GM23338 (cell line): Measurements from ENCODE around the gene DLG2. TPM values are rescaled to one million over a fixed set of nuclear protein-coding genes. Genes with fewer than 3 reads are reported as not detected.

ENCODE experiments used
- ATAC-seq: fragments of 200-7000 bp; cut with Tn5 transposase; 3 replicates; pipeline ENCODE4 v1.9.1; 2020
- DNase-seq: peaks from one replicate; pipeline ENCODE4 v3.0.0-alpha.2; 2015; ENCODE audit warnings: low spot score
- H2AFZ ChIP-seq: fragments of 200-600 bp; sonication (generic); 2 replicates; pipeline ENCODE4 v1.8.0; 2016; ENCODE audit warnings: antibody characterized with exemption, mild to moderate bottlenecking, moderate library complexity
- H3F3A ChIP-seq: fragments of 200-600 bp; sonication (generic); replicated peaks from 2 replicates; pipeline ENCODE4 v1.8.0; 2017; ENCODE audit warnings: antibody characterized with exemption, mixed run types, low read depth
- H3K27ac ChIP-seq: fragments of 200-600 bp; sonication (generic); 2 replicates; pipeline ENCODE4 v1.6.1; 2016; ENCODE audit warnings: low read depth
- H3K27me3 ChIP-seq: fragments of 200-600 bp; sonication (generic); 2 replicates; pipeline ENCODE4 v1.8.0; 2016; ENCODE audit warnings: mild to moderate bottlenecking, mixed run types, moderate library complexity; ENCODE audit not compliant: insufficient read depth
- H3K36me3 ChIP-seq: fragments of 200-600 bp; sonication (generic); 2 replicates; pipeline ENCODE4 v1.8.0; 2016; ENCODE audit warnings: mild to moderate bottlenecking; ENCODE audit not compliant: insufficient read depth
- H3K4me1 ChIP-seq: fragments of 200-600 bp; sonication (generic); 2 replicates; pipeline ENCODE4 v1.8.0; 2016; ENCODE audit warnings: mild to moderate bottlenecking, moderate library complexity; ENCODE audit not compliant: insufficient read depth
- H3K4me2 ChIP-seq: fragments of 200-600 bp; sonication (generic); 2 replicates; pipeline ENCODE4 v1.7.1; 2017; ENCODE audit warnings: mixed run types
- H3K4me3 ChIP-seq: fragments of 200-600 bp; sonication (generic); 2 replicates; pipeline ENCODE4 v1.6.1; 2016; ENCODE audit warnings: mixed run types
- H3K79me2 ChIP-seq: fragments of 200-600 bp; sonication (generic); replicated peaks from 2 replicates; pipeline ENCODE4 v1.8.0; 2017; ENCODE audit warnings: mild to moderate bottlenecking; ENCODE audit not compliant: insufficient read depth
- H3K9me2 ChIP-seq: fragments of 200-600 bp; sonication (generic); 2 replicates; pipeline ENCODE4 v1.8.0; 2017; ENCODE audit not compliant: insufficient read depth
- H4K20me1 ChIP-seq: fragments of 200-600 bp; sonication (generic); replicated peaks from 2 replicates; pipeline ENCODE4 v1.8.0; 2017; ENCODE audit warnings: mild to moderate bottlenecking; ENCODE audit not compliant: insufficient read depth
- H3K27ac Mint-ChIP-seq: 2 replicates; pipeline ENCODE4 v1.8.0; 2020; ENCODE audit warnings: inconsistent platforms, mild to moderate bottlenecking, moderate library complexity, mixed read lengths
- H3K27me3 Mint-ChIP-seq: 3 replicates; pipeline ENCODE4 v1.8.0; 2022; ENCODE audit warnings: low read depth, mild to moderate bottlenecking, moderate library complexity, mixed read lengths, inconsistent platforms; ENCODE audit not compliant: insufficient read depth, poor library complexity
- H3K36me3 Mint-ChIP-seq: 3 replicates; pipeline ENCODE4 v1.8.0; 2021; ENCODE audit warnings: low read depth, mild to moderate bottlenecking, inconsistent platforms, moderate library complexity, mixed read lengths
- H3K4me1 Mint-ChIP-seq: 3 replicates; pipeline ENCODE4 v1.8.0; 2020; ENCODE audit warnings: mild to moderate bottlenecking, inconsistent platforms, mixed read lengths
- H3K4me3 Mint-ChIP-seq: 3 replicates; pipeline ENCODE4 v1.8.0; 2021; ENCODE audit warnings: moderate library complexity, mild to moderate bottlenecking, inconsistent platforms, mixed read lengths
- H3K9me3 Mint-ChIP-seq: 3 replicates; pipeline ENCODE4 v1.8.0; 2020; ENCODE audit warnings: moderate library complexity, mild to moderate bottlenecking, inconsistent platforms, mixed read lengths
- CREB1 ChIP-seq: fragments of 250-450 bp; sonication (Bioruptor Pico); IDR thresholded peaks from 2 replicates; pipeline ENCODE4 v1.5.0; 2020; ENCODE audit warnings: low read depth, mild to moderate bottlenecking, moderate library complexity
- CTCF ChIP-seq, 2 experiments: fragments of 200-600 bp in 1 of 2; sonication (generic) in 1 of 2; conservative IDR thresholded peaks; 2 replicates each; pipeline versions ENCODE4 v1.5.1 to v1.6.1; 2016 to 2017; ENCODE audit warnings: antibody characterized with exemption in 2 of 2, low read depth in 2 of 2, mild to moderate bottlenecking in 2 of 2, moderate library complexity in 1 of 2
- EZH2 ChIP-seq: fragments of 200-600 bp; sonication (generic); IDR thresholded peaks from one replicate; pipeline ENCODE4 v1.8.0; 2017; ENCODE audit warnings: antibody characterized with exemption, mild to moderate bottlenecking, low read depth; ENCODE audit not compliant: unreplicated experiment
- EZH2phosphoT487 ChIP-seq: fragments of 200-600 bp; sonication (generic); IDR thresholded peaks from one replicate; pipeline ENCODE4 v1.8.1; 2018; ENCODE audit warnings: antibody characterized with exemption; ENCODE audit not compliant: unreplicated experiment
- JUNB ChIP-seq: IDR thresholded peaks from one replicate; pipeline ENCODE4 v1.6.1; 2016; ENCODE audit warnings: antibody characterized with exemption; ENCODE audit not compliant: unreplicated experiment
- NANOG ChIP-seq: IDR thresholded peaks from 2 replicates; pipeline ENCODE4 v1.6.1; 2016; ENCODE audit warnings: antibody characterized with exemption, borderline replicate concordance
- POLR2AphosphoS5 ChIP-seq: IDR thresholded peaks from 2 replicates; pipeline ENCODE4 v1.6.1; 2016; ENCODE audit warnings: antibody characterized with exemption, low read depth
- REST ChIP-seq: IDR thresholded peaks from one replicate; pipeline ENCODE4 v1.6.1; 2018; ENCODE audit warnings: antibody characterized with exemption; ENCODE audit not compliant: unreplicated experiment
- STAT1 ChIP-seq: IDR thresholded peaks from one replicate; pipeline ENCODE4 v1.6.1; 2016; ENCODE audit warnings: antibody characterized with exemption; ENCODE audit not compliant: unreplicated experiment
- ZNF114 ChIP-seq: fragments of 250-450 bp; sonication (Bioruptor Pico); IDR thresholded peaks from 2 replicates; pipeline ENCODE4 v1.5.0; 2020; ENCODE audit warnings: mild to moderate bottlenecking, moderate library complexity
- ZNF331 ChIP-seq: fragments of 250-450 bp; sonication (Bioruptor Pico); IDR thresholded peaks from 2 replicates; pipeline ENCODE4 v1.5.0; 2020; ENCODE audit warnings: low read depth, mild to moderate bottlenecking, moderate library complexity
- polyA plus RNA-seq: library from polyadenylated mRNA; unstranded; fragments of >200 nt; fragmentation: Nextera tagmentation; extraction: Ambion mirVana; gene quantifications from 2 replicates; pipeline ENCODE4 v1.2.1, GENCODE V29; 2016
- total RNA-seq: library from RNA; depleted of rRNA; stranded (reverse); fragments of >200 nt; shearing (Covaris generic); gene quantifications from 2 replicates; pipeline ENCODE4 v1.2.3, GENCODE V29; 2014
- TF ChIP-seq, protein P1 (sequence below): fragments of 250-450 bp; sonication (Bioruptor Pico); IDR thresholded peaks from 2 replicates; pipeline ENCODE4 v1.5.0; 2020; ENCODE audit warnings: mild to moderate bottlenecking, moderate library complexity
- TF ChIP-seq, protein P2 (sequence below): IDR thresholded peaks from 2 replicates; pipeline ENCODE4 v1.6.1; 2016; ENCODE audit warnings: antibody characterized with exemption

Gene DLG2
- total and polyA plus RNA-seq, 2 experiments from 2014 or later = 19.8 to 21.5 TPM

- Histone ChIP-seq H3K27ac (no peak overlapping the region), H4K20me1 (no peaks in the 10 kb centered on the region), H3K4me3 (no peak overlapping the region), H3K79me2 (no peaks in the 10 kb centered on the region), H3F3A (no peaks in the 10 kb centered on the region), H3K9me2 (peaks cover 2% of the 10 kb centered on the region; the same call in 1 of the 2 replicates), H3K27me3 (no peaks in the 10 kb centered on the region), H3K36me3 (no peaks in the 10 kb centered on the region), H3K4me1 (no peaks in the 10 kb centered on the region), H3K4me2 (no peak overlapping the region), H2AFZ (no peak overlapping the region)
- H3K27ac Mint-ChIP-seq = no peak overlapping the region
- no peak for ATAC-seq
- TF ChIP-seq REST (no peak), ZNF114 (CRISPR knock-in tag) (no peak), JUNB (no peak), EZH2 (no peak), NANOG (no peak), POLR2AphosphoS5 (no peak), EZH2phosphoT487 (no peak), CTCF (conservative IDR thresholded peaks at IDR 0.05; ENCODE audit: low read depth in 2 of 2) (no peak), CREB1 (CRISPR knock-in tag) (no peak), STAT1 (no peak), ZNF331 (CRISPR knock-in tag) (no peak)
- TF ChIP-seq, protein P1, sequence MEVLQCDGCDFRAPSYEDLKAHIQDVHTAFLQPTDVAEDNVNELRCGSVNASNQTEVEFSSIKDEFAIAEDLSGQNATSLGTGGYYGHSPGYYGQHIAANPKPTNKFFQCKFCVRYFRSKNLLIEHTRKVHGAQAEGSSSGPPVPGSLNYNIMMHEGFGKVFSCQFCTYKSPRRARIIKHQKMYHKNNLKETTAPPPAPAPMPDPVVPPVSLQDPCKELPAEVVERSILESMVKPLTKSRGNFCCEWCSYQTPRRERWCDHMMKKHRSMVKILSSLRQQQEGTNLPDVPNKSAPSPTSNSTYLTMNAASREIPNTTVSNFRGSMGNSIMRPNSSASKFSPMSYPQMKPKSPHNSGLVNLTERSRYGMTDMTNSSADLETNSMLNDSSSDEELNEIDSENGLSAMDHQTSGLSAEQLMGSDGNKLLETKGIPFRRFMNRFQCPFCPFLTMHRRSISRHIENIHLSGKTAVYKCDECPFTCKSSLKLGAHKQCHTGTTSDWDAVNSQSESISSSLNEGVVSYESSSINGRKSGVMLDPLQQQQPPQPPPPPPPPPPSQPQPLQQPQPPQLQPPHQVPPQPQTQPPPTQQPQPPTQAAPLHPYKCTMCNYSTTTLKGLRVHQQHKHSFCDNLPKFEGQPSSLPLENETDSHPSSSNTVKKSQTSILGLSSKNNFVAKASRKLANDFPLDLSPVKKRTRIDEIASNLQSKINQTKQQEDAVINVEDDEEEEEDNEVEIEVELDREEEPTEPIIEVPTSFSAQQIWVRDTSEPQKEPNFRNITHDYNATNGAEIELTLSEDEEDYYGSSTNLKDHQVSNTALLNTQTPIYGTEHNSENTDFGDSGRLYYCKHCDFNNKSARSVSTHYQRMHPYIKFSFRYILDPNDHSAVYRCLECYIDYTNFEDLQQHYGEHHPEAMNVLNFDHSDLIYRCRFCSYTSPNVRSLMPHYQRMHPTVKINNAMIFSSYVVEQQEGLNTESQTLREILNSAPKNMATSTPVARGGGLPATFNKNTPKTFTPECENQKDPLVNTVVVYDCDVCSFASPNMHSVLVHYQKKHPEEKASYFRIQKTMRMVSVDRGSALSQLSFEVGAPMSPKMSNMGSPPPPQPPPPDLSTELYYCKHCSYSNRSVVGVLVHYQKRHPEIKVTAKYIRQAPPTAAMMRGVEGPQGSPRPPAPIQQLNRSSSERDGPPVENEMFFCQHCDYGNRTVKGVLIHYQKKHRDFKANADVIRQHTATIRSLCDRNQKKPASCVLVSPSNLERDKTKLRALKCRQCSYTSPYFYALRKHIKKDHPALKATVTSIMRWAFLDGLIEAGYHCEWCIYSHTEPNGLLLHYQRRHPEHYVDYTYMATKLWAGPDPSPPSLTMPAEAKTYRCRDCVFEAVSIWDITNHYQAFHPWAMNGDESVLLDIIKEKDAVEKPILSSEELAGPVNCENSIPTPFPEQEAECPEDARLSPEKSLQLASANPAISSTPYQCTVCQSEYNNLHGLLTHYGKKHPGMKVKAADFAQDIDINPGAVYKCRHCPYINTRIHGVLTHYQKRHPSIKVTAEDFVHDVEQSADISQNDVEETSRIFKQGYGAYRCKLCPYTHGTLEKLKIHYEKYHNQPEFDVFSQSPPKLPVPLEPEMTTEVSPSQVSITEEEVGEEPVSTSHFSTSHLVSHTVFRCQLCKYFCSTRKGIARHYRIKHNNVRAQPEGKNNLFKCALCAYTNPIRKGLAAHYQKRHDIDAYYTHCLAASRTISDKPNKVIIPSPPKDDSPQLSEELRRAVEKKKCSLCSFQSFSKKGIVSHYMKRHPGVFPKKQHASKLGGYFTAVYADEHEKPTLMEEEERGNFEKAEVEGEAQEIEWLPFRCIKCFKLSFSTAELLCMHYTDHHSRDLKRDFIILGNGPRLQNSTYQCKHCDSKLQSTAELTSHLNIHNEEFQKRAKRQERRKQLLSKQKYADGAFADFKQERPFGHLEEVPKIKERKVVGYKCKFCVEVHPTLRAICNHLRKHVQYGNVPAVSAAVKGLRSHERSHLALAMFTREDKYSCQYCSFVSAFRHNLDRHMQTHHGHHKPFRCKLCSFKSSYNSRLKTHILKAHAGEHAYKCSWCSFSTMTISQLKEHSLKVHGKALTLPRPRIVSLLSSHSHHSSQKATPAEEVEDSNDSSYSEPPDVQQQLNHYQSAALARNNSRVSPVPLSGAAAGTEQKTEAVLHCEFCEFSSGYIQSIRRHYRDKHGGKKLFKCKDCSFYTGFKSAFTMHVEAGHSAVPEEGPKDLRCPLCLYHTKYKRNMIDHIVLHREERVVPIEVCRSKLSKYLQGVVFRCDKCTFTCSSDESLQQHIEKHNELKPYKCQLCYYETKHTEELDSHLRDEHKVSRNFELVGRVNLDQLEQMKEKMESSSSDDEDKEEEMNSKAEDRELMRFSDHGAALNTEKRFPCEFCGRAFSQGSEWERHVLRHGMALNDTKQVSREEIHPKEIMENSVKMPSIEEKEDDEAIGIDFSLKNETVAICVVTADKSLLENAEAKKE (CRISPR knock-in tag) = no peak
- TF ChIP-seq, protein P2, sequence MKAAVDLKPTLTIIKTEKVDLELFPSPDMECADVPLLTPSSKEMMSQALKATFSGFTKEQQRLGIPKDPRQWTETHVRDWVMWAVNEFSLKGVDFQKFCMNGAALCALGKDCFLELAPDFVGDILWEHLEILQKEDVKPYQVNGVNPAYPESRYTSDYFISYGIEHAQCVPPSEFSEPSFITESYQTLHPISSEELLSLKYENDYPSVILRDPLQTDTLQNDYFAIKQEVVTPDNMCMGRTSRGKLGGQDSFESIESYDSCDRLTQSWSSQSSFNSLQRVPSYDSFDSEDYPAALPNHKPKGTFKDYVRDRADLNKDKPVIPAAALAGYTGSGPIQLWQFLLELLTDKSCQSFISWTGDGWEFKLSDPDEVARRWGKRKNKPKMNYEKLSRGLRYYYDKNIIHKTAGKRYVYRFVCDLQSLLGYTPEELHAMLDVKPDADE = no peak
- no peak overlapping the region for H3K4me3 Mint-ChIP-seq
- no peak for DNase-seq
- no peaks in the 10 kb centered on the region for H3K36me3 Mint-ChIP-seq
- H3K4me1 Mint-ChIP-seq = no peaks in the 10 kb centered on the region
- no peaks in the 10 kb centered on the region for H3K27me3 Mint-ChIP-seq
- no peaks in the 10 kb centered on the region for H3K9me3 Mint-ChIP-seq
Measured at GRCh38 chr11:84887055-84887629, 740.0 kb downstream of the DLG2 start.
